ENCODE results near the gene SRPK2.

SRPK2 gene

DNA sequence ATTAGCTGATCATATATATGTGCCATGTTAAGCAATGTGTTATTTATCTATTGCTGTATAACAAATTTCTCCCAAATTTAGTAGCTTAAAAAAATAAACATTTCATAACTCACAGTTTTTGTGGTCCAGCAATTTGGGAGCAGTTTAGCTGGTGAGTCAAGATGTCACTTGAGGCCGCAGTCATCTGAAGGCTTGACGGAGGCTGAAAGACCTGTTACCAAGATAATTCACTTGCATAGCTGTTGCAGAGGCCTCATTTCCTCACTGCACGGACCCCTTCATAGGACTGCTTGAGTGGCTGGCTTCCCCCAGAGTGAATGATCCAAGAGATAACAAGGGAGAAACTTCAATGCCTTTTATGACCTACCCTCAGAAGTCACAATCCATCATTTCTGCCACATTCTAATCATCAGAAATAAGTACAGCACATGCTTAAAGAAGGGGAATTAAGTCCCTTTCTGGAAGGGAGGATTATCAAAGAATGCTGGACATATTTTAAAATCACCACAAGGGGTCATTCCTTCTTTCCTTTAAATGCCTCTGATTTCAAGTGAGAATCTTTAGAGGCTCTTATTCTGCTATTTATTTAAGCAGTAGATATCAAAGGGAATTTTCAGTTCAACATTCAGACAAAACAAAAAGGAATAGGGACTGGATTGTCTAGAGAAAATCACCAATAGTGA lies 10.5 kb upstream of the SRPK2 start:
- H3K27me3 Mint-ChIP-seq (ENCODE audit: low read depth), result peaks cover 4% of the 10 kb centered on the region

DNA sequence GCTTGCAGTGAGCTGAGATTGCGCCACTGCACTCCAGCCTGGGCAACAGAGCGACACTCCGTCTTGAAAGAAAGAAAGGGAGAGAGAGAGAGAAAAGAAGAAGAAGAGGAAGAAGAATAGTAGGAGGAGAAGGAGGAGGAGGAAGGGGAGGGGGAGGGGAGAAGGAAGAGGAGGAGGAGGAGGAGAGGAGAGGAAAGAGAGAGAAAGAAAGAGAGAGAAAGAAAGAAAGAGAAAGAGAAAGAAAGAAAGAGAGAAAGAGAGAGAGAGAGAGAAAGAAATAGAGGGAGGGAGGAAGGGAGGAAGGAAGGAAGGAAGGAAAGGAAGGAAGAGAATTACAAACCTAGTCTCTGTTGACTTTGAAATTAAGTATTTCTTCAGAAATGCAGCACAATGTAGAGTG lies 7.8 kb upstream of the SRPK2 start:
- Mint-ChIP-seq H3K27me3 (ENCODE audit: low read depth) (peaks cover 4% of the 10 kb centered on the region), H3K4me1 (peaks cover 1% of the 10 kb centered on the region), H3K4me3 (no peak overlapping the region), H3K9me3 (no peaks in the 10 kb centered on the region), H3K27ac (no peak overlapping the region), H3K36me3 (ENCODE audit: low read depth) (no peaks in the 10 kb centered on the region)
- TF ChIP-seq, protein P1, sequence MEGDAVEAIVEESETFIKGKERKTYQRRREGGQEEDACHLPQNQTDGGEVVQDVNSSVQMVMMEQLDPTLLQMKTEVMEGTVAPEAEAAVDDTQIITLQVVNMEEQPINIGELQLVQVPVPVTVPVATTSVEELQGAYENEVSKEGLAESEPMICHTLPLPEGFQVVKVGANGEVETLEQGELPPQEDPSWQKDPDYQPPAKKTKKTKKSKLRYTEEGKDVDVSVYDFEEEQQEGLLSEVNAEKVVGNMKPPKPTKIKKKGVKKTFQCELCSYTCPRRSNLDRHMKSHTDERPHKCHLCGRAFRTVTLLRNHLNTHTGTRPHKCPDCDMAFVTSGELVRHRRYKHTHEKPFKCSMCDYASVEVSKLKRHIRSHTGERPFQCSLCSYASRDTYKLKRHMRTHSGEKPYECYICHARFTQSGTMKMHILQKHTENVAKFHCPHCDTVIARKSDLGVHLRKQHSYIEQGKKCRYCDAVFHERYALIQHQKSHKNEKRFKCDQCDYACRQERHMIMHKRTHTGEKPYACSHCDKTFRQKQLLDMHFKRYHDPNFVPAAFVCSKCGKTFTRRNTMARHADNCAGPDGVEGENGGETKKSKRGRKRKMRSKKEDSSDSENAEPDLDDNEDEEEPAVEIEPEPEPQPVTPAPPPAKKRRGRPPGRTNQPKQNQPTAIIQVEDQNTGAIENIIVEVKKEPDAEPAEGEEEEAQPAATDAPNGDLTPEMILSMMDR (IDR thresholded peaks at IDR 0.05; ENCODE audit: unreplicated experiment in 3 of 3), result no peak

More for the DNA sequence above, 10.5 kb upstream of the SRPK2 start:
- peak overlapping the region in 1 of 3 experiments; percentile 14 for H3K27ac Mint-ChIP-seq
- no peaks in the 10 kb centered on the region for H3K9me3 Mint-ChIP-seq
- H3K4me1 Mint-ChIP-seq, result peaks cover 4% of the 10 kb centered on the region
- H3K36me3 Mint-ChIP-seq (ENCODE audit: low read depth), result no peaks in the 10 kb centered on the region
- TF ChIP-seq, protein P1 (IDR thresholded peaks at IDR 0.05; ENCODE audit: unreplicated experiment in 3 of 3), result peak; percentile 32 to 50 (median 38)
- H3K4me3 Mint-ChIP-seq, result no peak overlapping the region

DNA sequence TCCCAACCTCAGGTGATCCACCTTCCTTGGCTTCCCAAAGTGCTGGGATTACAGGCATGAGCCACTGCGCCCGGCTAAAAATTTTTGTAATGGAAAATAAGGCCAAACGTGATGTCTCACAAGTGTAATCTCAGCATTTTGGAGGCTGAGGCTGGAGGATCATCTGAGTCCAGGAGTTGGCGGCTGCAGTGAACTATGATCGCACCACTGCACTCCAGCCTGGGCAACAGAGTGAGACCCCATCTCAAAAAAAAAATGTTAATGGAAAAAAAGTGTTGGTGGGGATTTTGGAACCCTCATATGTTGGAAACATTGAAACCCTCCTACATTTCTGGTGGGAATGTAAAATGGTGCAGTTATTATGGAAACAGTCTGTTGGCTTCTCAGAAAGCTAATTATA lies 2.7 kb upstream of the SRPK2 start:
- peaks cover 10% of the 10 kb centered on the region for H3K4me1 Mint-ChIP-seq
- no peaks in the 10 kb centered on the region for H3K9me3 Mint-ChIP-seq
- peaks cover 5% of the 10 kb centered on the region for H3K36me3 Mint-ChIP-seq (ENCODE audit: low read depth)
- no peak overlapping the region for H3K27ac Mint-ChIP-seq
- peak overlapping the region in 2 of 3 experiments; percentile 29 to 56 for H3K4me3 Mint-ChIP-seq
- peaks cover 4% of the 10 kb centered on the region for H3K27me3 Mint-ChIP-seq (ENCODE audit: low read depth)
- TF ChIP-seq, protein P1 (IDR thresholded peaks at IDR 0.05; ENCODE audit: unreplicated experiment in 3 of 3), result no peak

DNA sequence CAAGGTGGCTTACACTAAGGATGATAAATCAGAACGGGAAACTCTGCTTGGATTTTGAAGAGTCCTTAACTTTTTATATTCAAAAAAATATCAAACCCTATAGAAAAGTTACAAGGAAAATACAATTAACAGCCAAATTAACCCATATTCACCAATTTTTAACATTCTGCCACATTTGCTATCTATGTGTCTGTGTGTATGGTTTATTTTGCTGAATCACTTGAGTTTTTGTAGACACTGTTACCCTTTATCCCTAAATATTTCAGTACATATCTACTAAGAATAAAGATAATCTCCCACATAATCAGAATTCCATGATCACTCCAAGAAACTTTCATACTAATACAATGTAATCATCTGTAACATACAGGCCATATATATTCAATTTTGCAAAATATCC lies 1.2 kb upstream of the SRPK2 start:
- Mint-ChIP-seq H3K9me3 (no peaks in the 10 kb centered on the region), H3K4me1 (peaks cover 10% of the 10 kb centered on the region), H3K27me3 (ENCODE audit: low read depth) (no peaks in the 10 kb centered on the region), H3K36me3 (ENCODE audit: low read depth) (peaks cover 11% of the 10 kb centered on the region), H3K27ac (no peak overlapping the region), H3K4me3 (peak overlapping the region; percentile 89 to 95 (median 91))
- TF ChIP-seq, protein P1 (IDR thresholded peaks at IDR 0.05; ENCODE audit: unreplicated experiment in 3 of 3), result no peak

DNA sequence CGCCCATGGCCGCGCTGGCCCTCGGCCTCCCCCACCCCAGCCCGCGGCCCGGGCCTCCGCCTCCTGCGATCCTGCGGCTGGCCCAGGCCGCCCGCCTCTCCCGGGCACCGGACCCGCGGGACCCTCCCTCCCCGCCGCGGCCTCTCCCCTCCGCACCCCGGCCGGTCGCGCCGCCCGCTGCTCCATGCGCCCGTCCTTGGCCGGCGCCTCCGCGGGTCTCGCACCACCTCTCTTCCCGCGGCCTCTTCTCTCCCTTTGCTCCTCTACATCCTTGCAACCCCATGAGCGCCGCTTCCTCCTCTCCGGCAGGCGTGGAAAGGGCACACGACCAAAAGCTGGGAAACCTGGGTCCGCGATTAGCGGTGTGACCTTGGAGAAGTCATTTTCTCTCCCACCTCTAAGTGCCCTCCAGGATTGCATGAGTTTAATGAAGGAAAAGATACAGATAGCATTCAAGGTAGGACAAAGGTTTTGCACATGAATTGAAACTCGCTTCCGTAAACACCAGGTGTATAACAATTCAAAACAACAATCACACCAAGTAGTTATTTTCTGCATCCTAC lies 448 bp upstream of the SRPK2 start:
- Mint-ChIP-seq H3K27ac (peak overlapping the region; percentile 42 to 89 (median 80)), H3K4me1 (peaks cover 10% of the 10 kb centered on the region), H3K9me3 (no peaks in the 10 kb centered on the region), H3K36me3 (ENCODE audit: low read depth) (peaks cover 11% of the 10 kb centered on the region), H3K27me3 (ENCODE audit: low read depth) (no peaks in the 10 kb centered on the region), H3K4me3 (peak overlapping the region; percentile 89 to 95 (median 91))
- TF ChIP-seq, protein P1 (IDR thresholded peaks at IDR 0.05; ENCODE audit: unreplicated experiment in 3 of 3), result no peak

Measured in nephron (organoid).